GM12878 (cell line): ENCODE measurements around the gene FGD6. TPM values are rescaled to one million over a fixed set of nuclear protein-coding genes. Genes with fewer than 3 reads are reported as not detected.

ENCODE experiments used
- BACH1 ChIP-seq: fragments of 450-650 bp; IDR thresholded peaks from 2 replicates; pipeline ENCODE4 v1.6.1; 2017; ENCODE audit warnings: mild to moderate bottlenecking, borderline replicate concordance
- CBX5 ChIP-seq: sonication (generic); IDR thresholded peaks from 2 replicates; pipeline ENCODE4 v1.6.1; 2016; ENCODE audit warnings: low read depth, moderate library complexity, mild to moderate bottlenecking, inconsistent platforms
- CHD1 ChIP-seq: IDR thresholded peaks from 2 replicates; pipeline ENCODE4 v1.6.1; 2012; ENCODE audit warnings: low read depth, low read length, improper control_type of control experiment
- EGR1 ChIP-seq, 2 experiments: IDR thresholded peaks; 1 replicate in 1 of 2; 2 replicates in 1 of 2; pipeline ENCODE4 v1.6.1; 2011 to 2012; ENCODE audit warnings: low read depth in 2 of 2, low read length in 2 of 2, borderline replicate concordance in 1 of 2, mild to moderate bottlenecking in 1 of 2, moderate library complexity in 1 of 2
- EP300 ChIP-seq, 2 experiments: fragments of 150-350 bp in 1 of 2; IDR thresholded peaks; 2 replicates each; pipeline ENCODE4 v1.6.1; 2011 to 2012; ENCODE audit warnings: low read depth in 2 of 2, low read length in 2 of 2, borderline replicate concordance in 1 of 2, improper control_type of control experiment in 1 of 2, inconsistent platforms in 1 of 2; ENCODE audit not compliant: control insufficient read depth in 1 of 2
- EZH2 ChIP-seq: IDR thresholded peaks from 2 replicates; pipeline ENCODE4 v1.6.1; 2012; ENCODE audit warnings: low read depth, mild to moderate bottlenecking, control low read depth, inconsistent platforms, low read length, borderline replicate concordance; ENCODE audit not compliant: control insufficient read depth
- FOXK2 ChIP-seq: fragments of 450-650 bp; IDR thresholded peaks from 2 replicates; pipeline ENCODE4 v1.6.1; 2017; ENCODE audit warnings: mild to moderate bottlenecking, moderate library complexity
- JUND ChIP-seq: IDR thresholded peaks from 2 replicates; pipeline ENCODE4 v1.6.1; 2012; ENCODE audit warnings: low read depth, mild to moderate bottlenecking, low read length, improper control_type of control experiment, moderate library complexity
- LARP7 ChIP-seq: fragments of 450-650 bp; IDR thresholded peaks from 2 replicates; pipeline ENCODE4 v1.6.1; 2017; ENCODE audit warnings: mild to moderate bottlenecking
- NFXL1 ChIP-seq: fragments of 450-650 bp; IDR thresholded peaks from 2 replicates; pipeline ENCODE4 v1.6.1; 2017; ENCODE audit warnings: antibody characterized with exemption, mild to moderate bottlenecking, borderline replicate concordance
- POLR2AphosphoS2 ChIP-seq: IDR thresholded peaks from 2 replicates; pipeline ENCODE4 v1.6.1; 2011; ENCODE audit warnings: low read depth, mild to moderate bottlenecking, low read length, improper control_type of control experiment, moderate library complexity
- POLR2AphosphoS5 ChIP-seq: IDR thresholded peaks from 2 replicates; pipeline ENCODE4 v1.6.1; 2011; ENCODE audit warnings: mild to moderate bottlenecking, low read length, inconsistent platforms
- RBBP5 ChIP-seq: fragments of 200-600 bp; sonication (generic); conservative IDR thresholded peaks from 2 replicates; pipeline ENCODE4 v1.6.1; 2016
- RFX5 ChIP-seq: IDR thresholded peaks from 2 replicates; pipeline ENCODE4 v1.6.1; 2011; ENCODE audit warnings: low read depth, low read length, improper control_type of control experiment
- SP1 ChIP-seq: IDR thresholded peaks from one replicate; pipeline ENCODE4 v1.6.1; 2011; ENCODE audit warnings: low read depth, low read length
- SRF ChIP-seq, 2 experiments: IDR thresholded peaks; 2 replicates each; pipeline ENCODE4 v1.6.1; 2011; ENCODE audit warnings: low read depth in 2 of 2, low read length in 2 of 2, mild to moderate bottlenecking in 1 of 2, moderate library complexity in 1 of 2
- WRNIP1 ChIP-seq: IDR thresholded peaks from 2 replicates; pipeline ENCODE4 v1.6.1; 2011; ENCODE audit warnings: low read depth, low read length, improper control_type of control experiment, borderline replicate concordance
- YBX1 ChIP-seq: fragments of 450-650 bp; IDR thresholded peaks from 2 replicates; pipeline ENCODE4 v1.6.1; 2016; ENCODE audit warnings: antibody characterized with exemption
- ZNF622 ChIP-seq: fragments of 450-650 bp; IDR thresholded peaks from 2 replicates; pipeline ENCODE4 v1.6.1; 2017; ENCODE audit warnings: mild to moderate bottlenecking, inconsistent platforms
- polyA plus RNA-seq, 11 experiments: library from polyadenylated mRNA; depleted of rRNA in 4 of 11; unstranded in 6 of 11; stranded (reverse) in 5 of 11; fragments of >200 nt; fragmentation: Nextera tagmentation in 4 of 11; fragmentation: Illumina TruSeq in 1 of 11; extraction: Ambion mirVana in 4 of 11; extraction: Trizol in 1 of 11; gene quantifications; 1 replicate in 1 of 11; 2 replicates in 10 of 11; pipeline versions ENCODE4 v1.2.1 to v1.2.3, GENCODE V29; 2011 to 2016; ENCODE audit warnings: inconsistent platforms in 2 of 11, missing spikeins in 2 of 11, low read depth in 1 of 11
- total RNA-seq, 4 experiments: library from RNA; depleted of rRNA in 3 of 4; stranded (reverse); fragments of >200 nt in 3 of 4; fragmentation: Illumina TruSeq in 1 of 4; extraction: Trizol in 1 of 4; gene quantifications; 2 replicates each; pipeline versions ENCODE4 v1.2.1 to v1.2.3, GENCODE V29; 2013 to 2021
- TF ChIP-seq, protein P1 (sequence below): IDR thresholded peaks from 2 replicates; pipeline ENCODE4 v1.6.1; 2012; ENCODE audit warnings: improper control_type of control experiment, low read depth, low read length; ENCODE audit not compliant: insufficient replicate concordance
- TF ChIP-seq, protein P2 (sequence below): fragments of 450-650 bp; IDR thresholded peaks from 2 replicates; pipeline ENCODE4 v1.6.1; 2016; ENCODE audit warnings: mild to moderate bottlenecking, moderate library complexity, borderline replicate concordance
- TF ChIP-seq, protein P3 (sequence below): fragments of 450-650 bp; IDR thresholded peaks from 2 replicates; pipeline ENCODE4 v1.6.1; 2017; ENCODE audit warnings: borderline replicate concordance

The FGD6 gene
- total and polyA plus RNA-seq, 10 of the 15 experiments (the other 5 are each of a cell fraction or from before 2014, with no cell fraction given), result 2.4 to 15.5 (median 8.9) TPM

DNA sequence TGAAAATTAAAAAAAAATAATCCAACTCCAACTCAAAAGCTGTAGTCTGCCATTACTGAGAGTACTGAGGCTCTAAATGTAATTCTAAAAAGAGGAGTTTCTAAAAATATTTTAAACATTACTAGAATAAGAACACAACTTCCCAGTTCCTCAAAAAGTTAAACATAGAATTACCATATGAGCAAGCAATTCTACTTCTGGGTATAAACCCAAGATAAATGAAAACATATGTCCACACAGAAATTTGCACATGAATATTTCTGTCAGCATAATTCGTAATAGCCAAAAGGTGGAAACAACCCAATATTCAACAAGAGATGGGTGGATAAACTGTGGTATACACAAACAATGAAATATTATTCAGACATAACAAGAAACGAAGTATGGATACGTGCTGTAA is 128.9 kb downstream of the FGD6 start (continued):
- TF ChIP-seq RBBP5, result no peak
- TF ChIP-seq JUND, result no peak
- TF ChIP-seq CHD1, result no peak
- TF ChIP-seq WRNIP1, result no peak
- no peak for TF ChIP-seq NFXL1
- TF ChIP-seq, protein P1, sequence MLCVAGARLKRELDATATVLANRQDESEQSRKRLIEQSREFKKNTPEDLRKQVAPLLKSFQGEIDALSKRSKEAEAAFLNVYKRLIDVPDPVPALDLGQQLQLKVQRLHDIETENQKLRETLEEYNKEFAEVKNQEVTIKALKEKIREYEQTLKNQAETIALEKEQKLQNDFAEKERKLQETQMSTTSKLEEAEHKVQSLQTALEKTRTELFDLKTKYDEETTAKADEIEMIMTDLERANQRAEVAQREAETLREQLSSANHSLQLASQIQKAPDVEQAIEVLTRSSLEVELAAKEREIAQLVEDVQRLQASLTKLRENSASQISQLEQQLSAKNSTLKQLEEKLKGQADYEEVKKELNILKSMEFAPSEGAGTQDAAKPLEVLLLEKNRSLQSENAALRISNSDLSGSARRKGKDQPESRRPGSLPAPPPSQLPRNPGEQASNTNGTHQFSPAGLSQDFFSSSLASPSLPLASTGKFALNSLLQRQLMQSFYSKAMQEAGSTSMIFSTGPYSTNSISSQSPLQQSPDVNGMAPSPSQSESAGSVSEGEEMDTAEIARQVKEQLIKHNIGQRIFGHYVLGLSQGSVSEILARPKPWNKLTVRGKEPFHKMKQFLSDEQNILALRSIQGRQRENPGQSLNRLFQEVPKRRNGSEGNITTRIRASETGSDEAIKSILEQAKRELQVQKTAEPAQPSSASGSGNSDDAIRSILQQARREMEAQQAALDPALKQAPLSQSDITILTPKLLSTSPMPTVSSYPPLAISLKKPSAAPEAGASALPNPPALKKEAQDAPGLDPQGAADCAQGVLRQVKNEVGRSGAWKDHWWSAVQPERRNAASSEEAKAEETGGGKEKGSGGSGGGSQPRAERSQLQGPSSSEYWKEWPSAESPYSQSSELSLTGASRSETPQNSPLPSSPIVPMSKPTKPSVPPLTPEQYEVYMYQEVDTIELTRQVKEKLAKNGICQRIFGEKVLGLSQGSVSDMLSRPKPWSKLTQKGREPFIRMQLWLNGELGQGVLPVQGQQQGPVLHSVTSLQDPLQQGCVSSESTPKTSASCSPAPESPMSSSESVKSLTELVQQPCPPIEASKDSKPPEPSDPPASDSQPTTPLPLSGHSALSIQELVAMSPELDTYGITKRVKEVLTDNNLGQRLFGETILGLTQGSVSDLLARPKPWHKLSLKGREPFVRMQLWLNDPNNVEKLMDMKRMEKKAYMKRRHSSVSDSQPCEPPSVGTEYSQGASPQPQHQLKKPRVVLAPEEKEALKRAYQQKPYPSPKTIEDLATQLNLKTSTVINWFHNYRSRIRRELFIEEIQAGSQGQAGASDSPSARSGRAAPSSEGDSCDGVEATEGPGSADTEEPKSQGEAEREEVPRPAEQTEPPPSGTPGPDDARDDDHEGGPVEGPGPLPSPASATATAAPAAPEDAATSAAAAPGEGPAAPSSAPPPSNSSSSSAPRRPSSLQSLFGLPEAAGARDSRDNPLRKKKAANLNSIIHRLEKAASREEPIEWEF, result no peak
- TF ChIP-seq FOXK2, result no peak
- no peak for TF ChIP-seq POLR2AphosphoS5
- no peak for TF ChIP-seq ZNF622
- TF ChIP-seq YBX1, result no peak
- TF ChIP-seq LARP7, result no peak
- TF ChIP-seq EGR1 (IDR thresholded peaks at IDR 0.05; ENCODE audit: borderline replicate concordance in 1 of 2, low read depth in 2 of 2, low read length in 2 of 2), result no peak
- no peak for TF ChIP-seq RFX5
- TF ChIP-seq EZH2, result no peak
- TF ChIP-seq, protein P2, sequence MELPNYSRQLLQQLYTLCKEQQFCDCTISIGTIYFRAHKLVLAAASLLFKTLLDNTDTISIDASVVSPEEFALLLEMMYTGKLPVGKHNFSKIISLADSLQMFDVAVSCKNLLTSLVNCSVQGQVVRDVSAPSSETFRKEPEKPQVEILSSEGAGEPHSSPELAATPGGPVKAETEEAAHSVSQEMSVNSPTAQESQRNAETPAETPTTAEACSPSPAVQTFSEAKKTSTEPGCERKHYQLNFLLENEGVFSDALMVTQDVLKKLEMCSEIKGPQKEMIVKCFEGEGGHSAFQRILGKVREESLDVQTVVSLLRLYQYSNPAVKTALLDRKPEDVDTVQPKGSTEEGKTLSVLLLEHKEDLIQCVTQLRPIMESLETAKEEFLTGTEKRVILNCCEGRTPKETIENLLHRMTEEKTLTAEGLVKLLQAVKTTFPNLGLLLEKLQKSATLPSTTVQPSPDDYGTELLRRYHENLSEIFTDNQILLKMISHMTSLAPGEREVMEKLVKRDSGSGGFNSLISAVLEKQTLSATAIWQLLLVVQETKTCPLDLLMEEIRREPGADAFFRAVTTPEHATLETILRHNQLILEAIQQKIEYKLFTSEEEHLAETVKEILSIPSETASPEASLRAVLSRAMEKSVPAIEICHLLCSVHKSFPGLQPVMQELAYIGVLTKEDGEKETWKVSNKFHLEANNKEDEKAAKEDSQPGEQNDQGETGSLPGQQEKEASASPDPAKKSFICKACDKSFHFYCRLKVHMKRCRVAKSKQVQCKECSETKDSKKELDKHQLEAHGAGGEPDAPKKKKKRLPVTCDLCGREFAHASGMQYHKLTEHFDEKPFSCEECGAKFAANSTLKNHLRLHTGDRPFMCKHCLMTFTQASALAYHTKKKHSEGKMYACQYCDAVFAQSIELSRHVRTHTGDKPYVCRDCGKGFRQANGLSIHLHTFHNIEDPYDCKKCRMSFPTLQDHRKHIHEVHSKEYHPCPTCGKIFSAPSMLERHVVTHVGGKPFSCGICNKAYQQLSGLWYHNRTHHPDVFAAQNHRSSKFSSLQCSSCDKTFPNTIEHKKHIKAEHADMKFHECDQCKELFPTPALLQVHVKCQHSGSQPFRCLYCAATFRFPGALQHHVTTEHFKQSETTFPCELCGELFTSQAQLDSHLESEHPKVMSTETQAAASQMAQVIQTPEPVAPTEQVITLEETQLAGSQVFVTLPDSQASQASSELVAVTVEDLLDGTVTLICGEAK, result no peak
- TF ChIP-seq, protein P3, sequence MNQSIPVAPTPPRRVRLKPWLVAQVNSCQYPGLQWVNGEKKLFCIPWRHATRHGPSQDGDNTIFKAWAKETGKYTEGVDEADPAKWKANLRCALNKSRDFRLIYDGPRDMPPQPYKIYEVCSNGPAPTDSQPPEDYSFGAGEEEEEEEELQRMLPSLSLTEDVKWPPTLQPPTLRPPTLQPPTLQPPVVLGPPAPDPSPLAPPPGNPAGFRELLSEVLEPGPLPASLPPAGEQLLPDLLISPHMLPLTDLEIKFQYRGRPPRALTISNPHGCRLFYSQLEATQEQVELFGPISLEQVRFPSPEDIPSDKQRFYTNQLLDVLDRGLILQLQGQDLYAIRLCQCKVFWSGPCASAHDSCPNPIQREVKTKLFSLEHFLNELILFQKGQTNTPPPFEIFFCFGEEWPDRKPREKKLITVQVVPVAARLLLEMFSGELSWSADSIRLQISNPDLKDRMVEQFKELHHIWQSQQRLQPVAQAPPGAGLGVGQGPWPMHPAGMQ, result no peak
- TF ChIP-seq EP300 (IDR thresholded peaks at IDR 0.05; ENCODE audit: borderline replicate concordance in 1 of 2, control insufficient read depth in 1 of 2, low read depth in 2 of 2, low read length in 2 of 2), result peak; percentile 17 to 39; a peak in 2 of 4 replicates
- TF ChIP-seq POLR2AphosphoS2, result no peak
- no peak for TF ChIP-seq CBX5
- TF ChIP-seq SP1, result no peak
- TF ChIP-seq SRF (IDR thresholded peaks at IDR 0.05; ENCODE audit: low read depth in 2 of 2, low read length in 2 of 2), result no peak
- no peak for TF ChIP-seq BACH1
